ENCODE measurements around the gene CAMSAP2.
A peak's percentile ranks its signal among the peaks of the same experiment; 100 is the strongest.

The CAMSAP2 gene

GRCh38 chr1:200899954-200900867 lies 161.5 kb downstream of the CAMSAP2 start:
- DNase-seq (ENCODE audit: low spot score): no peak

DNA sequence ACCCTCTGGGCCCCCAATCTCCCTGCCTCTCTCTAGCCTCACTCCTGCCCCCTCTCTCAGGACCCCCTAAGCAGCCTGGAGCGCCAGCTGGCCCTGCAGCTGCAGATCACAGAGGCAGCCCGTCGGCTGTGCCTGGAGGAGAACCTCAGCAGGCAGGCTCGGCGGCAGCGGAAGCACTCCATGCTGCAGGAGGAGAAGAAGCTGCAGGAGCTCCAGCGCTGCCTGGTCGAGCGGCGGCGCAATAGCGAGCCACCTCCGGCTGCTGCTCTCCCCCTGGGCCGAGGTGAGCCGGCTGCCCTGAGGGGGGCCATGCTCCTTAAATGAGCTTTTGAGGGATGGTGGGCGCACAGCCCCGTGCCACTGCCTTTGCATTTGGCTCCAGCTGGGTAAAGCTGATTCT lies 162.2 kb downstream of the CAMSAP2 start:
- DNase-seq (ENCODE audit: low spot score): no peak

GRCh38 chr1:200901350-200901749 lies 162.7 kb downstream of the CAMSAP2 start:
- no peak for DNase-seq (ENCODE audit: low spot score)

GRCh38 chr1:200901796-200902444 lies 163.2 kb downstream of the CAMSAP2 start:
- DNase-seq (ENCODE audit: low spot score): no peak

GRCh38 chr1:200903793-200904192 lies 165.1 kb downstream of the CAMSAP2 start:
- no peak for DNase-seq (ENCODE audit: low spot score)

DNA sequence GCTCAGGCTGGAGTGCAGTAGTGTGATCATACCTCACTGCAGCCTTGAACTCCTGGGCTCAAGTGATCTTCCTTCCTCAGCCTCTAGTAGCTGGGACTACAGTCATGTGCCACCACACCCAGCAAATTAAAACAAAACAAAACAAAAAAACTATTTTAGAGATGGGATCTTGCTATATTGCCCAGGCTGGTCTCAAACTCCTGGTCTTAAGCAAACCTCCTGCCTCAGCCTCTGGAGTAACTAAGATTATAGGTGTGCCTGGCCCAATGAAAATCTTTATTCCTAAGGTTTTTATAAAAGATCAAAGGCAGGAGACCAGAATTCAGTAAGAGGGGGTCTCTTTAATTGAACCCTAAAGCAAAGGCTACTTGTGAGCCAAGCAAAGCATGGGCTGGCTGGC lies 166.1 kb downstream of the CAMSAP2 start:
- no peak for DNase-seq (ENCODE audit: low spot score)

DNA sequence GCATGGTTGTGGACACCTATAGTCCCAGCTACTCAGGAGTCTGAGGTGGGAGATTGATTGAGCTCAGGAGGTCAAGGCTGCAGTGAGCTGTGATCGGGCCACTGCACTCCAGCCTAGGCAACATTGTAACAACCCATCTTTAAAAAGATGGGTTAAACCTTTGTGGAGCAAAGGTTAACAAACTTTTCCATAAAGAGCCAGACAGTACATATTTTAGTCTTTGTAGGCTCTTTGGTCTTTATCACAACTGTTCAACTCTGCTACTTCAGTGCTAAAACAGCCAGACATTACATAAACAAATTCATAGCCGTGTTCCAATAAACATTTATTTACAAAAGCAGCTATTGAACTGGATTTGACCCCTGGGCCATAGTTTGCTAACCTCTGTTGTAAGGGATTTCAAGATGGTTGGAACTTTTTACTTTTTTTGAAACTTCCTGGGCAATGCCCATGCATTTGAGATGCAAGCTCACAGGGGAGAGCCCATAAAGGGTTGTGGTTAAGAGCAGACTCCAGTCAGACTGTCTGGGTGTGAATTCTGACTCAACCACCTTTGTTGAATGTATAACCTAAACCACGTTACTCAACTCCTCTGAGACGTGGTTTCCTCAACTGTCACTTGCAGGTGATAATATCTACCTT lies 166.8 kb downstream of the CAMSAP2 start:
- DNase-seq (ENCODE audit: low spot score): peak; percentile 78

DNA sequence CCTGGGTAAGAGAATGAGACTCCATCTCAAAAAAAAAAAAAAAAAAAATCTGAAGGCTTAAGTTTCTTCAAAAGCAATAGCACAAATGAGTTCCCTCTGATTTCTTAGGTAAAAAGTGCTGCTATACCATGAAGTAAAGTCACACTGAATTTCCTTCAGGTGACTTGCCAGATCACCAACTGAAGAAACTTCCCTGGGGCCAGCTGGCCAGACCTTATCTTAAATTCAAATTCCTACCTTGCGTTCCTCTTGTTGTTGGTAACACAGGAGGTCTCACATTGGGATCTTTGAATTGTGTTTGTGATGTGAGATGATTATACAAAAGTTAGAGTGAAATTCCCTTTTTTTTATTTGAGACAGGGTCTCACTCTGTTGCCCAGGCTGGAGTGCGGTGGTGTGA lies 167.8 kb downstream of the CAMSAP2 start:
- DNase-seq (ENCODE audit: low spot score): no peak

DNA sequence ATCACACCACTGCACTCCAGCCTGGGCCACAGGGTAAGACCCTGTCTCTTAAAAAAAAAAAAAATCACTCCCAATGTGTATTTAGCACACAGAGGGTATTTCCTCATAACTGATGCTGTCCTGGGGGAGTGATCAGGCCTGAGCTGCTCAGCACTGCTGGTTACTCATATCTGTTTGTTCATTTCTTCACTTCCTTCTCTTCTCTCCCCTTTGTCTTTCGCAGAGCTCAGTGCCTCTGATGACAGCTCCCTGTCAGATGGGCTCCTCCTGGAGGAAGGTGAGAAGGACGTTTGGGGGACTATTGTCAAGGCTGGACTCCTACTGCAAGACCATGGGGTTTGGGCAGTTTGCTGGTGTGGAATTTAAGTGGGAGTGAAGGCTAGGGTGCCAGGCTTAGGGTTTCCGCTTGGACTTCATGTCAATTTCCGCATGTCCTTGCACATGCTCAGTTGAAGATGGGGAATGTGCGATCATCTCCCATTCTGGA lies 169.0 kb downstream of the CAMSAP2 start:
- DNase-seq (ENCODE audit: low spot score): no peak

- no peak for DNase-seq (ENCODE audit: low spot score)
Observed at GRCh38 chr1:200908191-200908868, 169.6 kb downstream of the CAMSAP2 start.

DNA sequence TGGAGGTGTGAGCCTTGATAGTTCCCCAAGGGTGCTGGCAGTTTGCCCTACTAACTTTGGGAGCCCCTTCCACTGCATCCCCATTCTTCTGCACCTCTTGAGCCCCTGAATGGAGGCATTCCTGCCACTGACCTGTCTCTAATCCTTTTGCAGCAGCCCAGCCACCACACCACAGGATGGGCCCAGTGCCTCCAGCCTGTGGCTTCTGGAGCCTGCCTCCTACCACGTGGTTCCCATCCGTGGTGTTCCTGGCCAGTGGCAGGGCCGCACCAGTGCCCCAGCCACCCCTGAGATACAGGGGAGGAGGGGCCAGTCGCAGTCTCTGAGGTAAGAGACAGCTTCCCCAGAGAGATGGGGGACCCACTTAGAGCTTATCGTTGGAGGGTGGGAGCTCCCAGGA lies 170.4 kb downstream of the CAMSAP2 start:
- no peak for DNase-seq (ENCODE audit: low spot score)

- DNase-seq (ENCODE audit: low spot score): no peak
Observed at GRCh38 chr1:200909757-200910239, 171.1 kb downstream of the CAMSAP2 start.

Measured in CD4-positive, alpha-beta T cell treated with Interleukin-2 at 100 ng/mL for 4 hours (primary cell).